GM23338 (cell line): ENCODE measurements around the gene HECTD2.

ENCODE experiments used
- CREB1 ChIP-seq: fragments of 250-450 bp; sonication (Bioruptor Pico); IDR thresholded peaks from 2 replicates; pipeline ENCODE4 v1.5.0; 2020; ENCODE audit warnings: low read depth, mild to moderate bottlenecking, moderate library complexity
- EZH2 ChIP-seq: fragments of 200-600 bp; sonication (generic); IDR thresholded peaks from one replicate; pipeline ENCODE4 v1.8.0; 2017; ENCODE audit warnings: antibody characterized with exemption, mild to moderate bottlenecking, low read depth; ENCODE audit not compliant: unreplicated experiment
- POLR2AphosphoS5 ChIP-seq: IDR thresholded peaks from 2 replicates; pipeline ENCODE4 v1.6.1; 2016; ENCODE audit warnings: antibody characterized with exemption, low read depth
- ZNF114 ChIP-seq: fragments of 250-450 bp; sonication (Bioruptor Pico); IDR thresholded peaks from 2 replicates; pipeline ENCODE4 v1.5.0; 2020; ENCODE audit warnings: mild to moderate bottlenecking, moderate library complexity
- TF ChIP-seq, protein P1 (sequence below), 2 experiments: fragments of 200-600 bp in 1 of 2; sonication (generic) in 1 of 2; conservative IDR thresholded peaks; 2 replicates each; pipeline versions ENCODE4 v1.5.1 to v1.6.1; 2016 to 2017; ENCODE audit warnings: antibody characterized with exemption in 2 of 2, low read depth in 2 of 2, mild to moderate bottlenecking in 2 of 2, moderate library complexity in 1 of 2
- TF ChIP-seq, protein P2 (sequence below): IDR thresholded peaks from 2 replicates; pipeline ENCODE4 v1.6.1; 2016; ENCODE audit warnings: antibody characterized with exemption

GRCh38 chr10:91416339-91416855 is 6.3 kb downstream of the HECTD2 start:
- TF ChIP-seq, protein P1, sequence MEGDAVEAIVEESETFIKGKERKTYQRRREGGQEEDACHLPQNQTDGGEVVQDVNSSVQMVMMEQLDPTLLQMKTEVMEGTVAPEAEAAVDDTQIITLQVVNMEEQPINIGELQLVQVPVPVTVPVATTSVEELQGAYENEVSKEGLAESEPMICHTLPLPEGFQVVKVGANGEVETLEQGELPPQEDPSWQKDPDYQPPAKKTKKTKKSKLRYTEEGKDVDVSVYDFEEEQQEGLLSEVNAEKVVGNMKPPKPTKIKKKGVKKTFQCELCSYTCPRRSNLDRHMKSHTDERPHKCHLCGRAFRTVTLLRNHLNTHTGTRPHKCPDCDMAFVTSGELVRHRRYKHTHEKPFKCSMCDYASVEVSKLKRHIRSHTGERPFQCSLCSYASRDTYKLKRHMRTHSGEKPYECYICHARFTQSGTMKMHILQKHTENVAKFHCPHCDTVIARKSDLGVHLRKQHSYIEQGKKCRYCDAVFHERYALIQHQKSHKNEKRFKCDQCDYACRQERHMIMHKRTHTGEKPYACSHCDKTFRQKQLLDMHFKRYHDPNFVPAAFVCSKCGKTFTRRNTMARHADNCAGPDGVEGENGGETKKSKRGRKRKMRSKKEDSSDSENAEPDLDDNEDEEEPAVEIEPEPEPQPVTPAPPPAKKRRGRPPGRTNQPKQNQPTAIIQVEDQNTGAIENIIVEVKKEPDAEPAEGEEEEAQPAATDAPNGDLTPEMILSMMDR (conservative IDR thresholded peaks at IDR 0.05; ENCODE audit: low read depth in 2 of 2), result no peak
- TF ChIP-seq CREB1 (CRISPR knock-in tag), result no peak
- no peak for TF ChIP-seq EZH2
- TF ChIP-seq POLR2AphosphoS5, result no peak
- TF ChIP-seq, protein P2, sequence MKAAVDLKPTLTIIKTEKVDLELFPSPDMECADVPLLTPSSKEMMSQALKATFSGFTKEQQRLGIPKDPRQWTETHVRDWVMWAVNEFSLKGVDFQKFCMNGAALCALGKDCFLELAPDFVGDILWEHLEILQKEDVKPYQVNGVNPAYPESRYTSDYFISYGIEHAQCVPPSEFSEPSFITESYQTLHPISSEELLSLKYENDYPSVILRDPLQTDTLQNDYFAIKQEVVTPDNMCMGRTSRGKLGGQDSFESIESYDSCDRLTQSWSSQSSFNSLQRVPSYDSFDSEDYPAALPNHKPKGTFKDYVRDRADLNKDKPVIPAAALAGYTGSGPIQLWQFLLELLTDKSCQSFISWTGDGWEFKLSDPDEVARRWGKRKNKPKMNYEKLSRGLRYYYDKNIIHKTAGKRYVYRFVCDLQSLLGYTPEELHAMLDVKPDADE, result no peak
- TF ChIP-seq ZNF114, result no peak
